AML-193 (cell line): ENCODE results near the gene NUDT10.
"Not testable (repeated sequence)": the region's sequence is repeated elsewhere in the genome, so short reads cannot be mapped to it uniquely, and the experiment has no call there.

Experiments
- DNase-seq, 2 experiments: peaks; one replicate each; lab custom pipeline; 2025; lab: John Stamatoyannopoulos, UW

NUDT10 gene

GRCh38 chrX:51332188-51332942 lies at the start of gene NUDT10:
Gene NUDT10 (plus strand): TSS chrX:51332822. CDS start chrX:51332966, 144 bp downstream.
- DNase-seq, result no peak

- DNase-seq, result no peak
These were observed 40.2 kb upstream of the NUDT10 start for GRCh38 chrX:51292421-51292820.

- no peak for DNase-seq
These were observed 36.5 kb upstream of the NUDT10 start for GRCh38 chrX:51296138-51296537.

- DNase-seq, result no peak
These were observed 16.4 kb upstream of the NUDT10 start for GRCh38 chrX:51316271-51316670.

- not testable (repeated sequence) for DNase-seq
These were observed 542 bp downstream of the NUDT10 start for GRCh38 chrX:51332943-51333785.

GRCh38 chrX:51334276-51334675 lies 1.7 kb downstream of the NUDT10 start:
- no peak for DNase-seq

GRCh38 chrX:51336584-51336983 lies 4.0 kb downstream of the NUDT10 start:
- DNase-seq, result peak; percentile 6 to 8

GRCh38 chrX:51361251-51361650 lies 28.6 kb downstream of the NUDT10 start:
- no peak for DNase-seq

GRCh38 chrX:51376672-51377071 lies 44.0 kb downstream of the NUDT10 start:
- no peak for DNase-seq
